ENCODE data around the gene SORL1-AS1.

SORL1-AS1 gene

DNA sequence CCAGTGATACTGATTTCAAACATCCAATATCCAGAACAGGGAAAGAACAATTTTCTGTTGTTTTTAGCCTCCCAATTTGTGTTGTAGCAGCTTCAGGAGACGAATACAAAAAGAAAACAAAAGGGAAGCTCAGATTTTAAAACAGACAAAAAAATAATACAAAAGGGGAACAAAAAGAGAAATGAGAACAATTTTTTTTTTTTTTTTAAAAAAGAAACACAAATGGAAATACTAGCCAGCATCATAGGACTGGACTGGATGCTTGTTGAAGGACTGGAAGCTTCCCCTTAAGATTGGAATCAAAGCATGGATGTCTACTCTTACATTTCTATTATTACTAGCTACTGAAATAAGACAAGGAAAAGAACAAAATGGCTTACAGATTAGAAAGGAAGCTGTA lies 47.1 kb downstream of the SORL1-AS1 start:
- no peak for DNase-seq (ENCODE audit: unreplicated experiment)
- intact Hi-C loops (cut with micrococcal nuclease): no loop called here
- Mint-ChIP-seq H3K4me3 (ENCODE audit: unreplicated experiment) (no peak overlapping the region), H3K9me3 (ENCODE audit: unreplicated experiment) (no peaks in the 10 kb centered on the region), H3K27me3 (ENCODE audit: insufficient read depth, unreplicated experiment) (no peaks in the 10 kb centered on the region), H3K4me1 (ENCODE audit: insufficient read depth, unreplicated experiment) (no peaks in the 10 kb centered on the region), H3K27ac (ENCODE audit: low read depth, unreplicated experiment) (no peak overlapping the region), H3K36me3 (ENCODE audit: insufficient read depth, unreplicated experiment) (no peaks in the 10 kb centered on the region)
- TF ChIP-seq, protein P1, sequence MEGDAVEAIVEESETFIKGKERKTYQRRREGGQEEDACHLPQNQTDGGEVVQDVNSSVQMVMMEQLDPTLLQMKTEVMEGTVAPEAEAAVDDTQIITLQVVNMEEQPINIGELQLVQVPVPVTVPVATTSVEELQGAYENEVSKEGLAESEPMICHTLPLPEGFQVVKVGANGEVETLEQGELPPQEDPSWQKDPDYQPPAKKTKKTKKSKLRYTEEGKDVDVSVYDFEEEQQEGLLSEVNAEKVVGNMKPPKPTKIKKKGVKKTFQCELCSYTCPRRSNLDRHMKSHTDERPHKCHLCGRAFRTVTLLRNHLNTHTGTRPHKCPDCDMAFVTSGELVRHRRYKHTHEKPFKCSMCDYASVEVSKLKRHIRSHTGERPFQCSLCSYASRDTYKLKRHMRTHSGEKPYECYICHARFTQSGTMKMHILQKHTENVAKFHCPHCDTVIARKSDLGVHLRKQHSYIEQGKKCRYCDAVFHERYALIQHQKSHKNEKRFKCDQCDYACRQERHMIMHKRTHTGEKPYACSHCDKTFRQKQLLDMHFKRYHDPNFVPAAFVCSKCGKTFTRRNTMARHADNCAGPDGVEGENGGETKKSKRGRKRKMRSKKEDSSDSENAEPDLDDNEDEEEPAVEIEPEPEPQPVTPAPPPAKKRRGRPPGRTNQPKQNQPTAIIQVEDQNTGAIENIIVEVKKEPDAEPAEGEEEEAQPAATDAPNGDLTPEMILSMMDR (IDR thresholded peaks at IDR 0.05; ENCODE audit: unreplicated experiment): no peak
- BruUV-seq (replicated peaks): no TSS peak
- CTCF ChIA-PET: no interaction called here
- POLR2A ChIA-PET: interaction anchor here (1.1 to 1.6 kb wide), 2 partner anchors 12 to 110 kb away, joined by 3 read pairs; no protein-coding TSS in a partner anchor

DNA sequence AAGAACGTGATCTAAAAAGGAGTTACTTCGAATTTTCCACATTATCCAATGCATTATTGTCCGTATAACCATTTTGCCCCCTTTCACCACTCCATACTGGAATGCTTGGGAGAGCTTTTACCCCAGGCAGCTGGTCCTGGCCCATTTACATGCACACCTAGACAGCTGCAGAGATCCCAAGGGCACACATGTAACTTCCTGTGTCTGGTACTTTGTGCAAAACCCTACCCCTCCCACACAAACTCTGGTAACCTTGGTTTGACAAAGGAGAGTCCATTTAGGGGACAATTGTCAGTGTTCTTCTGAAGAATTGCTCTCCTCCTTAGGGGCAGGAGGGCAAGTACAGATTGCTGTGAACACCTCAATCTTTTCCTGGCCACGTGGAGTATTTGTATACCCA lies 58.0 kb downstream of the SORL1-AS1 start:
- TF ChIP-seq, protein P1 (IDR thresholded peaks at IDR 0.05; ENCODE audit: unreplicated experiment): no peak
- Mint-ChIP-seq H3K36me3 (ENCODE audit: insufficient read depth, unreplicated experiment) (no peaks in the 10 kb centered on the region), H3K4me3 (ENCODE audit: unreplicated experiment) (no peak overlapping the region), H3K27me3 (ENCODE audit: insufficient read depth, unreplicated experiment) (peaks cover 28% of the 10 kb centered on the region), H3K27ac (ENCODE audit: low read depth, unreplicated experiment) (no peak overlapping the region), H3K9me3 (ENCODE audit: unreplicated experiment) (no peaks in the 10 kb centered on the region), H3K4me1 (ENCODE audit: insufficient read depth, unreplicated experiment) (peaks cover 13% of the 10 kb centered on the region)
- DNase-seq (ENCODE audit: unreplicated experiment): no peak
- ChIA-PET CTCF (interaction anchor here (0.6 kb wide), 1 partner anchor 90 kb away, joined by 5 read pairs; no protein-coding TSS in a partner anchor), POLR2A (no interaction called here)
- no TSS peak for BruUV-seq (replicated peaks)
- intact Hi-C loops (cut with micrococcal nuclease): no loop called here

DNA sequence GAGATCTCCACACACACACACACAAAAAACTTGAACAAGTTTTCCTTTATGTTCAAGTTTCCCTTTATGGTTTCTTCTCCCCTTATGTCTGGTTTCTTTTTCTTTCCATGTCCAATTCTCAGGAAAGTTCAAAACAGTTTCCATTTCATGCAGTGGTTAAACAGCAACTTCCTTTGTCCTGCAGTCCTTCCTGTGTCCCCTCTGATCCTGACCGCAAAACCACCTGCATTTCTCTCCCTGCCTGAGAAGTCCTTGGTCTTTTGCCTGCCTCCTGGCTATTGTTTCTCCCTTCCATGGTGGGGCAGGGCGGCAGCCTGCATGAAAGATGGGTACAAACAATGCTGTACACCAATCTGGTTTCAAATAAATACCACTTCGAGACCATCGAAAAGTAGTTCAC lies 58.9 kb downstream of the SORL1-AS1 start:
- TF ChIP-seq, protein P1 (IDR thresholded peaks at IDR 0.05; ENCODE audit: unreplicated experiment): no peak
- BruUV-seq (replicated peaks): no TSS peak
- no peak for DNase-seq (ENCODE audit: unreplicated experiment)
- intact Hi-C loops (cut with micrococcal nuclease): no loop called here
- POLR2A ChIA-PET: interaction anchor here (0.8 kb wide), 1 partner anchor 9 kb away, joined by 4 read pairs; no protein-coding TSS in a partner anchor
- Mint-ChIP-seq H3K4me3 (ENCODE audit: unreplicated experiment) (no peak overlapping the region), H3K9me3 (ENCODE audit: unreplicated experiment) (no peaks in the 10 kb centered on the region), H3K4me1 (ENCODE audit: insufficient read depth, unreplicated experiment) (peaks cover 13% of the 10 kb centered on the region), H3K27me3 (ENCODE audit: insufficient read depth, unreplicated experiment) (peaks cover 19% of the 10 kb centered on the region), H3K27ac (ENCODE audit: low read depth, unreplicated experiment) (no peak overlapping the region), H3K36me3 (ENCODE audit: insufficient read depth, unreplicated experiment) (no peaks in the 10 kb centered on the region)
- CTCF ChIA-PET: interaction anchor here (0.7 kb wide), 1 partner anchor 37 kb away, joined by 4 read pairs; no protein-coding TSS in a partner anchor

DNA sequence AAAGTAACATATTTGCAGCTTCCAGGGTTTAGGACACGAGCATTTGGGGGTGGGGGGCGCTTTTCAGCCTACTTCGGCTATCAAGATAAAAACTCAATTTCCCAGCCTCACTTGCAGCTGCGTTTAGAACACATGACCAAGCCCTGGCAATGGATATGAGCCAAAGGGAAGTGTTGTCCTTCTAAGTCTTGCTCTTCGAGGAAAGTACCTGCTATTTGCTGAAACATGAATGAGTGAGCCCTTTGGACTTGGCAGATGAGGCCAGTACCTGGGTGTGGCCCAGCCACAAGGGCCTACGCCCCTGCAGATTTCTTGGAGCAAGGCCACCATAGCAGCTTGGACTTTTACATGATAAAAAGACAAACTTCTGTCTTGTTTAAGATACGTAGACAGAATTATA lies 60.9 kb downstream of the SORL1-AS1 start:
- ChIA-PET CTCF (interaction anchor here (0.7 kb wide), 1 partner anchor 820 kb away, joined by 4 read pairs; no protein-coding TSS in a partner anchor), POLR2A (interaction anchor here (0.7 to 1.3 kb wide), 3 partner anchors 25 to 44 kb away, joined by 3 read pairs; no protein-coding TSS in a partner anchor)
- H3K9me3 Mint-ChIP-seq (ENCODE audit: unreplicated experiment): no peaks in the 10 kb centered on the region
- peak; percentile 88 for DNase-seq (ENCODE audit: unreplicated experiment)
- no peak overlapping the region for H3K4me3 Mint-ChIP-seq (ENCODE audit: unreplicated experiment)
- intact Hi-C loops (cut with micrococcal nuclease): no loop called here
- TF ChIP-seq, protein P1 (IDR thresholded peaks at IDR 0.05; ENCODE audit: unreplicated experiment): no peak
- H3K27me3 Mint-ChIP-seq (ENCODE audit: insufficient read depth, unreplicated experiment): peaks cover 11% of the 10 kb centered on the region
- BruUV-seq (replicated peaks): no TSS peak
- H3K36me3 Mint-ChIP-seq (ENCODE audit: insufficient read depth, unreplicated experiment): no peaks in the 10 kb centered on the region
- H3K27ac Mint-ChIP-seq (ENCODE audit: low read depth, unreplicated experiment): no peak overlapping the region
- H3K4me1 Mint-ChIP-seq (ENCODE audit: insufficient read depth, unreplicated experiment): peaks cover 13% of the 10 kb centered on the region

Measured in MCF 10A (cell line).